Left colon (tissue), 2 donors: ENCODE results near the gene EP400. TPM values are rescaled to one million over a fixed set of nuclear protein-coding genes. Genes with fewer than 3 reads are reported as not detected.

Experiments
- ATAC-seq: fragments of 200-7000 bp; cut with Tn5 transposase; one replicate; pipeline ENCODE4 v1.9.1; 2020; ENCODE audit warnings: mild to moderate bottlenecking, moderate library complexity
- DNase-seq, 2 donors: peaks; one replicate each; pipeline ENCODE4 v3.0.0-alpha.2; 2020
- intact Hi-C, 2 donors: fragments of 100-400 bp; cut with DNase I in 1 of 2; cut with micrococcal nuclease in 1 of 2; formaldehyde crosslinking; loops; one replicate each; pipeline versions ENCODE4 v1.11.2 to v1.14.0; 2022; cut with DNase I, micrococcal nuclease
- long read RNA-seq: library from polyadenylated mRNA; unstranded; transcript quantifications from one replicate; pipeline ENCODE4 v2.0.0, GENCODE V29; 2021
- total RNA-seq, 2 donors: library from RNA; stranded (reverse); fragmentation: NEBNext Ultra II Directional; extraction: Animal tissue kit (Norgen Biotek cat#: 25700); gene quantifications; one replicate each; pipeline ENCODE4 v1.2.1, GENCODE V29; 2021
- donor health status: DM: no; HTN: no; CAD: no.
- donor health status: DM: yes; HTN: yes; CAD: no.

The EP400 gene
- 10 to 100 TPM; 28.2 to 38.2 TPM for total RNA-seq
- long read RNA-seq, partial matches to known transcripts, result 10 of 20 reads
- long read RNA-seq, other reads (novel, unspliced or antisense), result 7 of 20 reads

- intact Hi-C loops, result no loop called here
- DNase-seq, result peak; percentile 95 to 99
- peak; percentile 95 for ATAC-seq
Measured at GRCh38 chr12:131949431-131950181, at the start of gene EP400. Gene EP400, plus strand, starts transcription at chr12:131949942. Its CDS starts 10,678 bp downstream, at chr12:131960620.

- intact Hi-C loops, result no loop called here
- DNase-seq, result no peak
- ATAC-seq, result no peak
Measured at GRCh38 chr12:131900397-131900796, 49.3 kb upstream of the EP400 start.

- intact Hi-C loops, result no loop called here
- peak in 1 of 2 donors; percentile 46 for DNase-seq
Measured at GRCh38 chr12:131901431-131902331, 48.1 kb upstream of the EP400 start.

GRCh38 chr12:131902332-131903241, 47.2 kb upstream of the EP400 start:
- DNase-seq, result no peak
- intact Hi-C loops, result no loop called here
- no peak for ATAC-seq

More at GRCh38 chr12:131901431-131902331, 48.1 kb upstream of the EP400 start:
- ATAC-seq, result peak; percentile 75

GRCh38 chr12:131903270-131904255, 46.2 kb upstream of the EP400 start:
- DNase-seq (no peak), ATAC-seq (no peak)
- intact Hi-C loops, result no loop called here

GRCh38 chr12:131904346-131904745, 45.4 kb upstream of the EP400 start:
- intact Hi-C loops, result no loop called here
- DNase-seq (no peak), ATAC-seq (no peak)

- intact Hi-C loops, result no loop called here
- DNase-seq (no peak), ATAC-seq (no peak)
Measured at GRCh38 chr12:131905081-131905629, 44.6 kb upstream of the EP400 start.

- ATAC-seq (no peak), DNase-seq (no peak)
- intact Hi-C loops, result no loop called here
Measured at GRCh38 chr12:131905630-131906091, 44.1 kb upstream of the EP400 start.

GRCh38 chr12:131907379-131908091, 42.2 kb upstream of the EP400 start:
- intact Hi-C loops, result no loop called here
- no peak for DNase-seq
- ATAC-seq, result no peak

GRCh38 chr12:131908092-131909080, 41.4 kb upstream of the EP400 start:
- intact Hi-C loops, result no loop called here

GRCh38 chr12:131909081-131909751, 40.5 kb upstream of the EP400 start:
- no peak for ATAC-seq
- DNase-seq, result no peak
- intact Hi-C loops, result no loop called here

More at GRCh38 chr12:131908092-131909080, 41.4 kb upstream of the EP400 start:
- DNase-seq (no peak), ATAC-seq (no peak)

- no peak for DNase-seq
- no peak for ATAC-seq
- intact Hi-C loops, result no loop called here
Measured at GRCh38 chr12:131909752-131910219, 40.0 kb upstream of the EP400 start.

- ATAC-seq (no peak), DNase-seq (no peak)
- intact Hi-C loops, result no loop called here
Measured at GRCh38 chr12:131910302-131911027, 39.3 kb upstream of the EP400 start.

- no peak for DNase-seq
- ATAC-seq, result no peak
- intact Hi-C loops, result no loop called here
Measured at GRCh38 chr12:131911028-131911650, 38.6 kb upstream of the EP400 start.
